HepG2 (cell line): ENCODE measurements around the gene PLCXD3. TPM values are rescaled to one million over a fixed set of nuclear protein-coding genes. Genes with fewer than 3 reads are reported as not detected.

Experiments used
- ATAC-seq: fragments of 200-7000 bp; cut with Tn5 transposase; 3 replicates; pipeline ENCODE4 v1.9.1; 2020; ENCODE audit warnings: mild to moderate bottlenecking, moderate library complexity
- BruUV-seq: library from RNA; stranded (reverse); fragments of 400-500 nt; replicated peaks from 2 replicates; lab custom pipeline; 2021; lab: Mats Ljungman, UMichigan
- CTCF ChIA-PET: fragments of 300-600 bp; formaldehyde crosslinking; extraction: SDS; loops from one replicate; lab custom pipeline; 2021; ENCODE audit warnings: low total read pairs, inconsistent platforms, low intra/inter-chr PET ratio; lab: Yijun Ruan, JAX
- POLR2A ChIA-PET: fragments of 350-600 bp; sonication (Branson Sonifier 250); formaldehyde crosslinking; loops from one replicate; lab custom pipeline; 2020; ENCODE audit warnings: antibody characterized with exemption, inconsistent platforms; lab: Yijun Ruan, JAX
- DNase-seq: peaks from one replicate; pipeline ENCODE4 v3.0.0-alpha.2; 2015; ENCODE audit warnings: low spot score
- FAIRE-seq: peaks from 3 replicates; lab custom pipeline; 2011; peaks lifted over from hg19 to GRCh38; lab: Jason Lieb, UNC
- H2AFZ ChIP-seq: one replicate; pipeline ENCODE4 v1.6.1; 2011; ENCODE audit warnings: low read length, inconsistent platforms
- H3K27ac ChIP-seq: fragments of 300-600 bp; 3 replicates; pipeline ENCODE4 v1.8.0; 2011; ENCODE audit warnings: mixed run types, mild to moderate bottlenecking, mixed read lengths, low read length, inconsistent platforms; ENCODE audit not compliant: insufficient read depth; ENCODE audit errors: extremely low read length
- H3K27me3 ChIP-seq, 2 experiments: fragments of 200-600 bp in 1 of 2; 2 replicates in 1 of 2; 3 replicates in 1 of 2; pipeline versions ENCODE4 v1.6.0 to v1.8.0; 2011; ENCODE audit warnings: low read length in 2 of 2, mild to moderate bottlenecking in 2 of 2, moderate library complexity in 2 of 2, inconsistent platforms in 1 of 2; ENCODE audit not compliant: insufficient read depth in 2 of 2, control insufficient read depth in 1 of 2
- H3K36me3 ChIP-seq, 2 experiments: fragments of 200-600 bp in 1 of 2; replicated peaks in 1 of 2; 2 replicates in 1 of 2; 3 replicates in 1 of 2; pipeline versions ENCODE4 v1.5.1 to v1.8.0; 2011; ENCODE audit warnings: low read length in 2 of 2, inconsistent platforms in 1 of 2; ENCODE audit not compliant: insufficient read depth in 2 of 2, control insufficient read depth in 1 of 2
- H3K4me1 ChIP-seq: 2 replicates; pipeline ENCODE4 v1.5.1; 2012; ENCODE audit warnings: low read length, inconsistent platforms; ENCODE audit not compliant: insufficient read depth
- H3K4me2 ChIP-seq: 2 replicates; pipeline ENCODE4 v1.6.0; 2011; ENCODE audit warnings: low read depth, low read length, inconsistent platforms
- H3K4me3 ChIP-seq, 3 experiments: fragments of 200-600 bp in 1 of 3; sonication (generic), shearing (Covaris generic) in 1 of 3; replicated peaks in 1 of 3; 2 replicates each; pipeline ENCODE4 v1.5.1; 2011 to 2016; ENCODE audit warnings: low read length in 3 of 3, inconsistent platforms in 2 of 3, low read depth in 2 of 3, mild to moderate bottlenecking in 2 of 3, control low read depth in 1 of 3, mixed read lengths in 1 of 3; ENCODE audit not compliant: insufficient read depth in 1 of 3
- H3K79me2 ChIP-seq: one replicate; pipeline ENCODE4 v1.6.1; 2011; ENCODE audit warnings: low read length, inconsistent platforms; ENCODE audit not compliant: insufficient read depth
- H3K9ac ChIP-seq: 2 replicates; pipeline ENCODE4 v1.6.0; 2011; ENCODE audit warnings: mild to moderate bottlenecking, low read depth, low read length, inconsistent platforms; ENCODE audit not compliant: insufficient read depth
- H3K9me3 ChIP-seq: 2 replicates; pipeline ENCODE4 v1.5.1; 2012; ENCODE audit warnings: mild to moderate bottlenecking, low read length
- H4K20me1 ChIP-seq: 2 replicates; pipeline ENCODE4 v1.6.0; 2011; ENCODE audit warnings: inconsistent platforms, mild to moderate bottlenecking, low read length, moderate library complexity; ENCODE audit not compliant: insufficient read depth
- ZBTB40 ChIP-seq, 2 experiments: fragments of 450-650 bp in 1 of 2; sonication (generic) in 1 of 2; formaldehyde crosslinking in 1 of 2; IDR thresholded peaks; 2 replicates each; pipeline versions ENCODE4 v1.6.1 to v1.8.0; 2016 to 2022; ENCODE audit warnings: antibody characterized with exemption in 1 of 2, mild to moderate bottlenecking in 1 of 2, missing genetic modification reagents in 1 of 2
- ZNF430 ChIP-seq: sonication (generic); formaldehyde crosslinking; IDR thresholded peaks from 2 replicates; pipeline ENCODE4 v1.9.0; 2021; ENCODE audit warnings: mild to moderate bottlenecking, missing genetic modification reagents
- WGBS: methylation state at CpG from one replicate; pipeline ENCODE4 v1.1.6; 2017; ENCODE audit warnings: low lambda C conversion rate; 5-methylcytosine and 5-hydroxymethylcytosine counted together
- in situ Hi-C: cut with HindIII; loops from 2 replicates; pipeline ENCODE4 v1.10.0; 2017; ENCODE audit warnings: low pct_unique_long_range_greater_than_20kb; ENCODE audit not compliant: extremely low pct_ligation_motif_present
- intact Hi-C: fragments of 100-400 bp; cut with micrococcal nuclease; formaldehyde crosslinking; loops from one replicate; pipeline ENCODE4 v1.10.0; 2022; ENCODE audit not compliant: unreplicated experiment
- polyA plus RNA-seq, 8 experiments: library from polyadenylated mRNA; depleted of rRNA in 3 of 8; stranded (reverse) in 7 of 8; unstranded in 1 of 8; fragments of >200 nt; fragmentation: Illumina TruSeq in 4 of 8; extraction: Trizol in 4 of 8; gene quantifications; 2 replicates each; pipeline versions ENCODE4 v1.2.1 to v1.2.3, GENCODE V29; 2011 to 2016; ENCODE audit warnings: low read depth in 4 of 8, missing spikeins in 1 of 8, mixed read lengths in 1 of 8; ENCODE audit not compliant: insufficient read depth in 1 of 8
- total RNA-seq, 5 experiments: library from RNA; depleted of rRNA; stranded (reverse); fragments of >200 nt; fragmentation: Illumina TruSeq; extraction: Trizol; gene quantifications; 2 replicates each; pipeline ENCODE4 v1.2.3, GENCODE V29; 2016; ENCODE audit warnings: low read depth in 1 of 5

The PLCXD3 gene
- total and polyA plus RNA-seq, 2 of the 13 experiments (the other 11 are each of a cell fraction or from before 2014, with no cell fraction given): not detected

GRCh38 chr5:41558295-41558694 is 47.9 kb upstream of the PLCXD3 start:
- Histone ChIP-seq H3K4me2 (no peak overlapping the region), H3K9ac (no peak overlapping the region), H3K27me3 (no peaks in the 10 kb centered on the region)
- POLR2A ChIA-PET: no interaction called here
- TF ChIP-seq ZNF430: no peak
- peak; percentile 83 for TF ChIP-seq ZBTB40 (IDR thresholded peaks at IDR 0.05)
- TF ChIP-seq ZBTB40 (CRISPR knock-in tag; IDR thresholded peaks at IDR 0.05): no peak
- TF ChIP-seq, all 625 proteins: peak for 1
- no peak for FAIRE-seq
- H3K27ac ChIP-seq: no peak overlapping the region
- no peaks in the 10 kb centered on the region for H4K20me1 ChIP-seq
- no peak for ATAC-seq
- BruUV-seq: no TSS peak
- H2AFZ ChIP-seq: no peak overlapping the region
- intact Hi-C loops: no loop called here
- no peaks in the 10 kb centered on the region for H3K9me3 ChIP-seq
- in situ Hi-C loops: no loop called here
- DNase-seq: no peak
- no peaks in the 10 kb centered on the region for H3K79me2 ChIP-seq
- H3K4me1 ChIP-seq: no peaks in the 10 kb centered on the region
- no peak overlapping the region for H3K4me3 ChIP-seq
- CTCF ChIA-PET: no interaction called here
- H3K36me3 ChIP-seq: no peaks in the 10 kb centered on the region
- 0% methylated on average over 1 of the region's 1 CpG for WGBS
